IMR-90 (cell line): ENCODE results near the gene TREM2. TPM values are rescaled to one million over a fixed set of nuclear protein-coding genes. Genes with fewer than 3 reads are reported as not detected.

Experiments
- ATAC-seq: fragments of 200-7000 bp; cut with Tn5 transposase; 2 replicates; pipeline ENCODE4 v1.9.1; 2020; ENCODE audit warnings: low read depth, mild to moderate bottlenecking, moderate library complexity
- BruUV-seq: library from RNA; stranded (reverse); fragments of 400-500 nt; replicated peaks from 2 replicates; lab custom pipeline; 2021; lab: Mats Ljungman, UMichigan
- CTCF ChIA-PET: fragments of 300-600 bp; formaldehyde crosslinking; extraction: SDS; loops from one replicate; lab custom pipeline; 2021; ENCODE audit warnings: antibody characterized with exemption; lab: Yijun Ruan, JAX
- POLR2A ChIA-PET: fragments of 300-600 bp; sonication (Branson Sonifier 250); formaldehyde crosslinking; loops from one replicate; lab custom pipeline; 2022; ENCODE audit warnings: antibody characterized with exemption; ENCODE audit not compliant: unreplicated experiment; lab: Charles Lee
- DNase-seq: peaks from one replicate; pipeline ENCODE4 v3.0.0; 2013
- H2AFZ ChIP-seq: replicated peaks from 2 replicates; pipeline ENCODE3; 2013; ENCODE audit warnings: low read length, mild to moderate bottlenecking; ENCODE audit not compliant: poor library complexity
- H2AK5ac ChIP-seq: 2 replicates; pipeline ENCODE4 v1.6.1; 2013; ENCODE audit warnings: low read depth, low read length, inconsistent platforms
- H2AK9ac ChIP-seq: replicated peaks from 2 replicates; pipeline ENCODE3; 2013; ENCODE audit warnings: mild to moderate bottlenecking, low read depth, low read length, moderate library complexity; ENCODE audit not compliant: poor library complexity
- H2BK120ac ChIP-seq: 2 replicates; pipeline ENCODE4 v1.6.1; 2013; ENCODE audit warnings: low read depth, low read length, inconsistent platforms
- H2BK15ac ChIP-seq: 3 replicates; pipeline ENCODE4 v1.6.1; 2013; ENCODE audit warnings: low read depth, low read length, inconsistent platforms
- H2BK20ac ChIP-seq: 2 replicates; pipeline ENCODE4 v1.6.1; 2013; ENCODE audit warnings: low read depth, mild to moderate bottlenecking, inconsistent platforms, low read length, moderate library complexity
- H2BK5ac ChIP-seq: 2 replicates; pipeline ENCODE4 v1.6.1; 2013; ENCODE audit warnings: mild to moderate bottlenecking, low read depth, low read length, inconsistent platforms; ENCODE audit not compliant: poor library complexity, severe bottlenecking
- H3K14ac ChIP-seq: replicated peaks from 2 replicates; pipeline ENCODE4 v1.6.1; 2013; ENCODE audit warnings: low read depth, low read length, inconsistent platforms
- H3K18ac ChIP-seq: 2 replicates; pipeline ENCODE4 v1.6.1; 2013; ENCODE audit warnings: low read depth, low read length, control low read depth
- H3K23ac ChIP-seq: 2 replicates; pipeline ENCODE4 v1.6.1; 2013; ENCODE audit warnings: low read depth, low read length, inconsistent platforms
- H3K27ac ChIP-seq: 2 replicates; pipeline ENCODE4 v1.5.1; 2013; ENCODE audit warnings: mild to moderate bottlenecking, control low read depth, low read length; ENCODE audit not compliant: insufficient read depth
- H3K27me3 ChIP-seq: 2 replicates; pipeline ENCODE4 v1.6.1; 2013; ENCODE audit warnings: low read length; ENCODE audit not compliant: control insufficient read depth, insufficient read depth
- H3K36me3 ChIP-seq: 2 replicates; pipeline ENCODE4 v1.6.1; 2013; ENCODE audit warnings: low read length, mixed read lengths; ENCODE audit not compliant: control insufficient read depth, insufficient read depth
- H3K4ac ChIP-seq: 2 replicates; pipeline ENCODE4 v1.6.1; 2013; ENCODE audit warnings: low read depth, low read length, inconsistent platforms
- H3K4me1 ChIP-seq: 2 replicates; pipeline ENCODE4 v1.6.1; 2013; ENCODE audit warnings: low read length, mixed read lengths; ENCODE audit not compliant: control insufficient read depth, insufficient read depth
- H3K4me2 ChIP-seq: 2 replicates; pipeline ENCODE4 v1.6.1; 2013; ENCODE audit warnings: low read depth, mild to moderate bottlenecking, control low read depth, low read length, moderate library complexity
- H3K4me3 ChIP-seq: 2 replicates; pipeline ENCODE4 v1.5.1; 2013; ENCODE audit warnings: low read depth, mild to moderate bottlenecking, control low read depth, low read length, moderate library complexity; ENCODE audit not compliant: insufficient read depth
- H3K56ac ChIP-seq: 2 replicates; pipeline ENCODE4 v1.6.1; 2013; ENCODE audit warnings: low read length, inconsistent platforms; ENCODE audit not compliant: insufficient read depth; ENCODE audit errors: extremely low read depth
- H3K79me1 ChIP-seq, 2 experiments: 2 replicates each; pipeline ENCODE4 v1.6.1; 2013; ENCODE audit warnings: low read length in 2 of 2, inconsistent platforms in 1 of 2, low read depth in 1 of 2
- H3K9ac ChIP-seq: 2 replicates; pipeline ENCODE4 v1.6.1; 2013; ENCODE audit warnings: low read depth, low read length, control low read depth
- H3K9me1 ChIP-seq: 2 replicates; pipeline ENCODE4 v1.6.1; 2013; ENCODE audit warnings: low read length, inconsistent platforms; ENCODE audit not compliant: insufficient read depth
- H3K9me3 ChIP-seq: 2 replicates; pipeline ENCODE4 v1.6.1; 2013; ENCODE audit warnings: low read length; ENCODE audit not compliant: control insufficient read depth, insufficient read depth
- H4K20me1 ChIP-seq: 2 replicates; pipeline ENCODE4 v1.6.1; 2013; ENCODE audit warnings: low read length, inconsistent platforms; ENCODE audit not compliant: insufficient read depth
- H4K5ac ChIP-seq: 2 replicates; pipeline ENCODE4 v1.6.1; 2013; ENCODE audit warnings: mild to moderate bottlenecking, low read depth, low read length, control low read depth
- H4K8ac ChIP-seq, 2 experiments: 2 replicates each; pipeline ENCODE4 v1.6.1; 2013; ENCODE audit warnings: low read depth in 2 of 2, low read length in 2 of 2, control low read depth in 1 of 2, inconsistent platforms in 1 of 2
- H4K91ac ChIP-seq: 2 replicates; pipeline ENCODE4 v1.6.1; 2013; ENCODE audit warnings: low read depth, low read length, inconsistent platforms; ENCODE audit not compliant: insufficient read depth
- CTCF ChIP-seq: conservative IDR thresholded peaks from 2 replicates; pipeline ENCODE4 v1.5.1; 2012; ENCODE audit warnings: mild to moderate bottlenecking, low read depth, low read length, improper control_type of control experiment
- WGBS, 2 experiments: methylation state at CpG; one replicate each; pipeline versions ENCODE4 v1.1.5 to v1.1.7; 2013; ENCODE audit warnings: missing lambda C conversion rate in 2 of 2; ENCODE audit not compliant: insufficient read length in 1 of 2; ENCODE audit errors: extremely low coverage in 2 of 2; 5-methylcytosine and 5-hydroxymethylcytosine counted together
- dilution Hi-C: fragments of 300-500 bp; cut with HindIII; formaldehyde crosslinking; loops from one replicate; pipeline ENCODE4 v1.14.3; 2018; ENCODE audit warnings: low sequenced_read_pairs; ENCODE audit not compliant: unreplicated experiment
- in situ Hi-C: fragments of 300-500 bp; cut with MboI; formaldehyde crosslinking; loops from 3 replicates; pipeline ENCODE4 v1.14.3; 2019; ENCODE audit warnings: low sequenced_read_pairs, inconsistent platforms, mixed read lengths
- intact Hi-C: fragments of 100-400 bp; cut with micrococcal nuclease; formaldehyde crosslinking; loops from 2 replicates; pipeline ENCODE4 v1.10.0; 2022
- polyA plus RNA-seq, 3 experiments: library from polyadenylated mRNA; depleted of rRNA; stranded (reverse); fragments of >200 nt; gene quantifications; 2 replicates each; pipeline ENCODE4 v1.2.3, GENCODE V29; 2012; ENCODE audit warnings: low replicate concordance in 1 of 3
- total RNA-seq: library from RNA; depleted of rRNA; stranded (reverse); fragments of >200 nt; gene quantifications from 2 replicates; pipeline ENCODE4 v1.2.3, GENCODE V29; 2012

TREM2 gene
- total and polyA plus RNA-seq, 2 of the 4 experiments (the other 2 are of a cell fraction): not detected

- no peak overlapping the region for H2BK15ac ChIP-seq
- no peak overlapping the region for H3K18ac ChIP-seq
- WGBS, 2 experiments: no CpG with 5 or more reads among the region's 7 CpGs
- H3K4me1 ChIP-seq: peaks cover 6% of the 10 kb centered on the region; the same call in 1 of the 2 replicates
- no peak overlapping the region for H3K23ac ChIP-seq
- no peak overlapping the region for H2BK5ac ChIP-seq
- no peak overlapping the region for H3K4me3 ChIP-seq
- no peak overlapping the region for H3K14ac ChIP-seq
- intact Hi-C loops (no loop called here), in situ Hi-C loops (no loop called here), dilution Hi-C loops (no loop called here)
- no peak overlapping the region; the same call in 1 of the 2 replicates for H3K4me2 ChIP-seq
- peak; percentile 8 for DNase-seq
- no peak overlapping the region for H4K5ac ChIP-seq
- H4K20me1 ChIP-seq: no peaks in the 10 kb centered on the region
- H4K8ac ChIP-seq: no peak overlapping the region
- no peaks in the 10 kb centered on the region for H3K79me1 ChIP-seq
- H2BK120ac ChIP-seq: no peak overlapping the region
- no peak overlapping the region for H2AFZ ChIP-seq
- TF ChIP-seq CTCF: no peak
- no peak overlapping the region for H3K56ac ChIP-seq
- no peaks in the 10 kb centered on the region for H3K9me1 ChIP-seq
- ATAC-seq: peak; percentile 31; the same call in 1 of the 2 replicates
- no peaks in the 10 kb centered on the region for H3K36me3 ChIP-seq
- no peaks in the 10 kb centered on the region for H3K9me3 ChIP-seq
- no peak overlapping the region for H3K4ac ChIP-seq
- ChIA-PET CTCF (no interaction called here), POLR2A (no interaction called here)
- H2AK9ac ChIP-seq: no peak overlapping the region
- H3K27ac ChIP-seq: no peak overlapping the region
- no peak overlapping the region for H3K9ac ChIP-seq
- no peaks in the 10 kb centered on the region; the same call in 1 of the 2 replicates for H3K27me3 ChIP-seq
- no peak overlapping the region for H2AK5ac ChIP-seq
- no TSS peak for BruUV-seq
- H4K91ac ChIP-seq: no peak overlapping the region
- no peak overlapping the region for H2BK20ac ChIP-seq
These were observed 7.6 kb downstream of the TREM2 start for GRCh38 chr6:41155132-41155805.
